SK-N-SH treated with all-trans-retinoic acid at 6 μM for 48 hours (cell line): Measurements from ENCODE around the gene MB21D2.
"Not testable (repeated sequence)": the region's sequence is repeated elsewhere in the genome, so short reads cannot be mapped to it uniquely, and the experiment has no call there.

Experiments used
- ATAC-seq: fragments of 200-7000 bp; cut with Tn5 transposase; 3 replicates; pipeline ENCODE4 v1.9.1; 2020; ENCODE audit warnings: mild to moderate bottlenecking, moderate library complexity
- ARNTL ChIP-seq: fragments of 450-650 bp; formaldehyde crosslinking; IDR thresholded peaks from 2 replicates; pipeline ENCODE4 v1.5.0; 2020; ENCODE audit warnings: low read depth, mild to moderate bottlenecking, moderate library complexity, borderline replicate concordance
- BACH2 ChIP-seq: fragments of 250-450 bp; sonication (Bioruptor Pico); IDR thresholded peaks from 2 replicates; pipeline ENCODE4 v1.9.0; 2021; ENCODE audit warnings: mild to moderate bottlenecking, borderline replicate concordance
- CREB5 ChIP-seq: fragments of 250-450 bp; sonication (Bioruptor Pico); IDR thresholded peaks from 2 replicates; pipeline ENCODE4 v1.5.1; 2020; ENCODE audit warnings: low read depth, mild to moderate bottlenecking, moderate library complexity
- CSDC2 ChIP-seq: fragments of 250-450 bp; sonication (Bioruptor Pico); IDR thresholded peaks from 2 replicates; pipeline ENCODE4 v1.5.0; 2020; ENCODE audit warnings: mild to moderate bottlenecking, moderate library complexity
- CSRNP3 ChIP-seq: fragments of 250-450 bp; sonication (Bioruptor Pico); IDR thresholded peaks from 2 replicates; pipeline ENCODE4 v1.5.1; 2021; ENCODE audit warnings: mild to moderate bottlenecking, moderate library complexity
- ESRRG ChIP-seq: fragments of 250-450 bp; sonication (Bioruptor Pico); IDR thresholded peaks from 2 replicates; pipeline ENCODE4 v1.6.1; 2021; ENCODE audit warnings: mild to moderate bottlenecking
- GLIS3 ChIP-seq: fragments of 250-450 bp; sonication (Bioruptor Pico); IDR thresholded peaks from 2 replicates; pipeline ENCODE4 v1.5.0; 2020; ENCODE audit warnings: mild to moderate bottlenecking, moderate library complexity
- ISL1 ChIP-seq: fragments of 250-450 bp; sonication (Bioruptor Pico); IDR thresholded peaks from 2 replicates; pipeline ENCODE4 v2.1.2; 2022; ENCODE audit warnings: mild to moderate bottlenecking, moderate library complexity
- OSR1 ChIP-seq: fragments of 250-450 bp; sonication (Bioruptor Pico); IDR thresholded peaks from 2 replicates; pipeline ENCODE4 v1.8.0; 2022; ENCODE audit warnings: moderate library complexity, mild to moderate bottlenecking, inconsistent platforms
- PATZ1 ChIP-seq: fragments of 250-450 bp; sonication (Bioruptor Pico); IDR thresholded peaks from 2 replicates; pipeline ENCODE4 v1.8.0; 2020; ENCODE audit warnings: mild to moderate bottlenecking, moderate library complexity, borderline replicate concordance
- PPARA ChIP-seq: fragments of 250-450 bp; sonication (Bioruptor Pico); IDR thresholded peaks from 2 replicates; pipeline ENCODE4 v1.5.0; 2020; ENCODE audit warnings: mild to moderate bottlenecking, borderline replicate concordance
- RARB ChIP-seq: fragments of 250-450 bp; sonication (Bioruptor Pico); IDR thresholded peaks from 2 replicates; pipeline ENCODE4 v1.8.0; 2021; ENCODE audit warnings: mild to moderate bottlenecking, moderate library complexity
- SNAI2 ChIP-seq: fragments of 250-450 bp; sonication (Bioruptor Pico); IDR thresholded peaks from 2 replicates; pipeline ENCODE4 v1.5.0; 2020; ENCODE audit warnings: mild to moderate bottlenecking, moderate library complexity
- TCF4 ChIP-seq: fragments of 250-450 bp; sonication (Bioruptor Pico); IDR thresholded peaks from 2 replicates; pipeline ENCODE4 v1.8.0; 2021; ENCODE audit warnings: mild to moderate bottlenecking, moderate library complexity, borderline replicate concordance
- TOX ChIP-seq: fragments of 250-450 bp; sonication (Bioruptor Pico); IDR thresholded peaks from 2 replicates; pipeline ENCODE4 v1.8.0; 2021; ENCODE audit warnings: mild to moderate bottlenecking, moderate library complexity, borderline replicate concordance
- ZFP3 ChIP-seq: fragments of 250-450 bp; sonication (Bioruptor Pico); IDR thresholded peaks from 2 replicates; pipeline ENCODE4 v1.5.0; 2020; ENCODE audit warnings: mild to moderate bottlenecking, moderate library complexity
- ZNF565 ChIP-seq: fragments of 450-650 bp; formaldehyde crosslinking; conservative IDR thresholded peaks from 2 replicates; pipeline ENCODE4 v1.5.0; 2020; ENCODE audit warnings: low read depth, mild to moderate bottlenecking, moderate library complexity
- ZNF8 ChIP-seq: fragments of 450-650 bp; formaldehyde crosslinking; IDR thresholded peaks from 2 replicates; pipeline ENCODE4 v1.5.0; 2020; ENCODE audit warnings: mild to moderate bottlenecking, moderate library complexity

Gene MB21D2

GRCh38 chr3:192857260-192857661, 60.4 kb downstream of the MB21D2 start (continued):
- no peak for TF ChIP-seq CREB5 (CRISPR knock-in tag)
- TF ChIP-seq ARNTL (CRISPR knock-in tag): no peak; the same call in 1 of the 2 replicates
- TF ChIP-seq ISL1 (CRISPR knock-in tag): peak; percentile 77
- TF ChIP-seq ZFP3 (CRISPR knock-in tag): no peak
- TF ChIP-seq GLIS3 (CRISPR knock-in tag): no peak
- TF ChIP-seq BACH2: no peak

- TF ChIP-seq RARB (no peak), ESRRG (no peak), ARNTL (CRISPR knock-in tag) (no peak), TCF4 (CRISPR knock-in tag) (no peak), PPARA (CRISPR knock-in tag) (no peak), CSDC2 (CRISPR knock-in tag) (no peak)
- ATAC-seq: no peak
Observed at GRCh38 chr3:192855434-192855833, 62.2 kb downstream of the MB21D2 start.

GRCh38 chr3:192851821-192852372, 65.8 kb downstream of the MB21D2 start:
- no peak for TF ChIP-seq OSR1 (CRISPR knock-in tag)
- TF ChIP-seq CSRNP3: no peak
- TF ChIP-seq ISL1 (CRISPR knock-in tag): peak; percentile 69
- TF ChIP-seq RARB: no peak
- TF ChIP-seq ARNTL (CRISPR knock-in tag): no peak
- TF ChIP-seq TOX (CRISPR knock-in tag): no peak
- TF ChIP-seq ZNF8 (CRISPR knock-in tag): no peak
- peak; percentile 74 for ATAC-seq

GRCh38 chr3:192850451-192850981, 67.1 kb downstream of the MB21D2 start:
- ATAC-seq: peak; percentile 71
- TF ChIP-seq CSRNP3 (no peak), SNAI2 (CRISPR knock-in tag) (no peak), ZFP3 (CRISPR knock-in tag) (0 out of 2 replicates have a peak, but pooled peaks have one; percentile 45), TOX (CRISPR knock-in tag) (no peak), CSDC2 (CRISPR knock-in tag) (0 out of 2 replicates have a peak, but pooled peaks have one; percentile 15), ZNF8 (CRISPR knock-in tag) (no peak), GLIS3 (CRISPR knock-in tag) (no peak), ESRRG (no peak), PATZ1 (CRISPR knock-in tag) (no peak), TCF4 (CRISPR knock-in tag) (no peak), ZNF565 (no peak)

GRCh38 chr3:192849821-192850220, 67.8 kb downstream of the MB21D2 start:
- not testable (repeated sequence) for ATAC-seq
